NCI-H1436 treated with DMSO at 0.1 percent for 48 hours (cell line): Measurements from ENCODE around the gene ZDHHC5.
"Not testable (repeated sequence)": the region's sequence is repeated elsewhere in the genome, so short reads cannot be mapped to it uniquely, and the experiment has no call there.

Experiments used
- DNase-seq: peaks from one replicate; lab custom pipeline; 2025; lab: John Stamatoyannopoulos, UW

Gene ZDHHC5

DNA sequence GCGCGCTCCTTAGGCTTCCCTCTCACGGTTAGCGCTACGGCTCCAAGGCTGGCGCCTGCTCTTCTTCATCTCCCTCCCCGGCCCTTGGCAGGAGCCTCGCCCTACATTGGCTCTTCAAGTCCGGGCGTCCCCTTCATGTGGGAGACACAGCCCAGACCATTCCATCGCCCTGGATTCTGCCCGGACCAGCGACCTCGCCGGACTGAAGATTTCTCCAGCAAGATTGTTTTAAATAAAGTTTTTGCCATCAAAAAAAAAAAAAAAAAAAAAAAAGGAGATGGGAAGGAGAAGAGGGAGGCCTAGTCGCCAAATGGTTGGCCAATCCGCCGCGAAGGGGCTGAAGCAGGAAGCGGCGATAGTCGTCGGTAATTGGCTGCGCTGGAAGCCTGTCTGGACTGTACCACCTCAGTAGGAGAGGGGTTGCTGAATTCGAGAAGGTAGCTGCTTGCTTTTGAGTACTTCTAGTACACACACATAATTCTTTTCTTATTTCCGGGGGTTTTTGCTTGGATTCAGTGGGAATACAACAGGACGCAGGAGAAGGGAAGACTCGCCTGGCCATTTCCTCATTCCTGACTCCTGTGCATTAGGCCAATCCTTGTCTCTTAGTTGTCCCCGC lies 688 bp upstream of the ZDHHC5 start:
- DNase-seq = peak; percentile 98

GRCh38 chr11:57668434-57668782 lies 494 bp downstream of the ZDHHC5 start:
- DNase-seq = no peak

GRCh38 chr11:57674251-57674650 lies 6.3 kb downstream of the ZDHHC5 start:
- no peak for DNase-seq

- DNase-seq = no peak
Observed at GRCh38 chr11:57675176-57675941, 7.4 kb downstream of the ZDHHC5 start.

DNA sequence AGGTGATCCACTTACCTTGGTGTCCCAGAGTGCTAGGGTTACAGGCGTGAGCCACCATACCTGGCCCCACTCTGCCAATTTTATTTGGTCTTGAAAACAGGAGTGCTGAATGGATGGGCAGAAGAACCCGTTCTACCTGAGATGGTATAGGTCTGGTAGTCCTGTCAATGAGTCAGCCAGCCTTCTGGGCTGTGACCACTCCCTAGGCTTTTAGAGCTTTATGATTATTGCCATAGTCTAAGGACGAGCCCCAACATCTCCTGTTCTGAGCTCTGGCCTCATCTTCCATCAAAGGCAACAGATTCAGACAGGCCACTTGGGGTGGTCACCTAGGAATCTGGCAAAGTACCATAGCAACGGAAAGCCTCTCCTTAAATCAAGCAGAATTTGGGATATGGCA lies 11.5 kb downstream of the ZDHHC5 start:
- DNase-seq = no peak

- DNase-seq = no peak
Observed at GRCh38 chr11:57680552-57680874, 12.6 kb downstream of the ZDHHC5 start.

DNA sequence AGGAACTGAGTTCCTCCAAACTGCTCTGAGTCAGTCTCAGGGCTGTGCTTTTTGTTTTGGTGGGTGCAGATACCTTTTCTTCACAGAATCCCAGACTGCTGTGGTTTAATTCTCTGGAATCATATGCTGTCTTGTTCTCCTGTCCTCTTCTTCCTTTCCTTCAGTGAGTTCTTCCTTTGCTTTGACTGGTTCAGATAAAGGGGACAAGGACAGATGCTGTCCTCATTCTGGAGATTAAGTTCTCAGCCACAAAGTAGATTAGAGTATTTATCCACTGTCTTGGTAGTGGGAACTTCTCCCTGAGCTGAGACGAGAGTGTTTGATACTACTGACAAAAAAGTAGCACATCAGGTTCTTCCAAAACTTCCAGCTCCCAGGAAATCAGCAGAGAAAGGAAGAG lies 13.3 kb downstream of the ZDHHC5 start:
- no peak for DNase-seq

GRCh38 chr11:57690474-57690873 lies 22.6 kb downstream of the ZDHHC5 start:
- DNase-seq = not testable (repeated sequence)

GRCh38 chr11:57698843-57699365 lies 31.0 kb downstream of the ZDHHC5 start:
- no peak for DNase-seq

DNA sequence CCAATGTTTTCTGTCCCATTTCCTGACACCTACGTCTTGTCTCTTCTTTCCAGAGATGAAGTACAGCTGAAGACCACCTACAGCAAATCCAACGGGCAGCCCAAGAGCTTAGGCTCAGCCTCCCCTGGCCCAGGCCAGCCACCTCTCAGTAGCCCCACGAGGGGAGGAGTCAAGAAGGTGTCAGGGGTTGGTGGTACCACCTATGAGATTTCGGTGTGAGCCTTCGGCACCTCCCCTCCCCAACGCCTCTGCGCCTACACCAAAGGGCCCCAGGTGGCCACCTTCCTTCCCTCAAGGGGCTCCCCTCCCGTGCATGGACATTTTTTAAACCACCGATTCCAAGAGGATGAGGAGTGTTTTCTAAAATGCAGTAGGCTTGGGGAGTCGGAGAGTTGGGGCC lies 31.9 kb downstream of the ZDHHC5 start:
- no peak for DNase-seq

GRCh38 chr11:57700425-57700824 lies 32.5 kb downstream of the ZDHHC5 start:
- no peak for DNase-seq

DNA sequence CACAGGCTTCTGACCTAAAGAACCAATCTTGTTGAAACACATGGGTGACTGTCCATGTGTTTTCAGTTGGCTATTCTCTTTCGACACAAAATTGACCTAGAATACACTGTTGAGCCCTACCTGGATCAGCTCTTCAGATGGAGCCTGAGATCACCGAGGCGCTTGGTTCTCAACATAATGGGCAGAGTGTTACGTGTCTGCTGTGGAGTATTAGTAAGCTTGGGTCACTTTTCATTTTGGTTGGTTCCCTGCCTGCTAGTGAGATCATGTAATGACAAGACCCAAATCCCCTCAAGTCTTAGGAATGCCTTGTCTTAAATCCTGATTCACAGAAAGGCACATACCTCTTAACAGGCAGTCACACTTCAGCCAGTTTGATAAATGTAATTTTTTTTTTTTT lies 35.4 kb downstream of the ZDHHC5 start:
- DNase-seq = no peak

- DNase-seq = no peak
Observed at GRCh38 chr11:57704932-57705331, 37.0 kb downstream of the ZDHHC5 start.

- not testable (repeated sequence) for DNase-seq
Observed at GRCh38 chr11:57705432-57705831, 37.5 kb downstream of the ZDHHC5 start.

DNA sequence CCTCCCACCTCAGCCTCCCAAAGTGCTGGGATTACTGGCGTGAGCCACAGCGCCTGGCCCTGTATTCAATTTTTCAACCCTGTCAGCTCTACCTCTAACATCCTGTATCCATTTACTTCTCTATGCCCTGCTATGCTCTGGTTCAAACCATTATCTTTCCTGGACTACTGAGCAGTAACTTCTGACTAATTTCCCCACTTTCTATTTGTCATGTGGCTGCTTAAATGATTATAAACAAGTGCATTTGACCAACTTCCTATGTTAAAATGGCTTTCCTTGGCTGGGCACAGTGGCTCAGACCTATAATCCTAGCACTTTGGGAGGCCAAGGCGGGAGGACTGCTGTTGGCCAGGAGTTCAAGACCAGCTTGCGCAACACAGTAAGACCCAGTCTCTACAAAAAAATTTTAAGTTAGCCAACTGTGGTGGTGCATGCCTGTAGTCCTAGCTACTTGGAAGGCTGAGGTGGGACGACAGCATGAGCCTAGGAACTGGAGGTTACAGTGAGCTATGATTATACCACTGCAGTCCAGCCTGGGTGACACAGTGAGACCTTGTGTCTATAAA lies 42.0 kb downstream of the ZDHHC5 start:
- no peak for DNase-seq

DNA sequence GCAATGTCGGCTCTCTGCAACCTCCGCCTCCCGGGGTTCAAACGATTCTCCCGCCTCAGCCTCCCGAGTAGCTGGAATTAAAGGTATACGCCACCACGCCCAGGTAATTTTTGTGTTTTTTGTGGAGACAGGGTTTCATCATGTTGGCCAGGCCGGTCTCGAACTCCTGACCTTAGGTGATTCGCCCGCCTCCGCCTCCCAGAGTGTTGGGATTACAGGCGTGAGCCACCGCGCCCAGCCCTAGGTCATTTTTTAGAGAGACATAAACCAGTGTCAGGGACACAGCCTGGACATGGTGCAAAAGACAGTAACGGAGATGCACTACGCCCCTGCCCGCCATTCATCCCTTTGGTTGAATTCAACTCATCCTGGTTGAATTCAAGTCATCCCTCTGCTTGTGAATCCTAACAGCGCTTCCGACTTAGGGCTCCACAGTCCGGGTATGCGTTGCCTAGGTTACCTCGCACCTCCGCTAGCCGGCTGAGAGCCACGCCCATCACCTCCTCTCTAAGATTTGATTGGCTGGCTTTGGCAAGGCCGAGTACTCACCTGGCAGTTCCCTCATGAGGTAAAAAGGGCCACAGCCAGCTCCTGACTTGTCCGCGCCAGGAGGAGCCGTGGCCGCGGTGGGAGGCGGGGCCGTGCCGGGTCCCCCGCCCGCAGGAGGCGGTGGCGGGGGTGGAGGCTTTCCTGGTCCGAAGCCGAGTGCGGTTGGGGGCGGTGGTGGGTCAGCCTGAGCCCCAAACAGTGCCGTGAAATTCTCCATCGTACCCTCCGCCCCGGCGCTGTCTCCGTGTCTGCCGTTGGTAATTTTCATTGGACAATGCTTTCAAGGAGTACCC lies 43.7 kb downstream of the ZDHHC5 start, which contains the start of gene MED19:
MED19 (minus strand) TSS at position 802 of the 842 bp plus-strand sequence; CDS start at position 766, 36 bp downstream.
- peak; percentile 50 for DNase-seq

DNA sequence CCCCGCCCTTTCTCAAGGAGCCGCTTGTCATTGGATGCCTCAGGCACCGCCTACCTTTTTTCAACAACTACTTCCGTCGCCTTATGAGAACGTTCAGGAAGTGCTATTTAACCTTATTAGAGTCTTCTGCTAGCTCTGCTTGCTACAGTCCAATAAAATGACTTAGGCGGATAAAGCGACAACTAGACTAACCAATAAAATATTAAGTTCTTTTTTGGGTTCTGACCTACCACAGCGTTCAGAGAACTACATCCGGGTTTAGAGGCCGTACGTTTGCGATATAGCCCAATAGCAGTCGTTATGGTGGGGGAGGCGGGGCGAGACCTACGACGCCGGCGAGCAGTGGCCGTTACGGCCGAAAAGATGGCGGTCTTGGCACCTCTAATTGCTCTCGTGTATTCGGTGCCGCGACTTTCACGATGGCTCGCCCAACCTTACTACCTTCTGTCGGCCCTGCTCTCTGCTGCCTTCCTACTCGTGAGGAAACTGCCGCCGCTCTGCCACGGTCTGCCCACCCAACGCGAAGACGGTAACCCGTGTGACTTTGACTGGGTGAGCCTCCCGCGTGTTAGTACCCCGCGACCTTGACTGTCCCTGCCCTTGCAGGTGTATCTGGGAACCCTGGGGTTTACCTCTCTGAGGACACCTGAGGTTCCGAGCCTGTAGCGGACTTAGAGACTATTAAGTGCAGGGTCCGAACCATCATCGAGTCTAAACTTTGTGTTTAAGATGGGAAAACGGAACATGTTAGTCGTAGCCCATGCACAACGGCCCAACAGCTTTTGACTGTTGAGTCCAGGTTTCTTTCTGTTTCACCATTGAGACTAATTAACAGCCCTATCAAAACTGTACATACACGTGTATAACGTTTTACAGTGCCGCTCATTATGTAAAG lies 44.6 kb downstream of the ZDHHC5 start, which contains the start of gene TMX2:
TMX2 (plus strand) TSS at position 338 of the 895 bp plus-strand sequence; CDS start at position 364, 26 bp downstream.
- peak; percentile 100 for DNase-seq

GRCh38 chr11:57713835-57714234 lies 45.9 kb downstream of the ZDHHC5 start:
- no peak for DNase-seq

DNA sequence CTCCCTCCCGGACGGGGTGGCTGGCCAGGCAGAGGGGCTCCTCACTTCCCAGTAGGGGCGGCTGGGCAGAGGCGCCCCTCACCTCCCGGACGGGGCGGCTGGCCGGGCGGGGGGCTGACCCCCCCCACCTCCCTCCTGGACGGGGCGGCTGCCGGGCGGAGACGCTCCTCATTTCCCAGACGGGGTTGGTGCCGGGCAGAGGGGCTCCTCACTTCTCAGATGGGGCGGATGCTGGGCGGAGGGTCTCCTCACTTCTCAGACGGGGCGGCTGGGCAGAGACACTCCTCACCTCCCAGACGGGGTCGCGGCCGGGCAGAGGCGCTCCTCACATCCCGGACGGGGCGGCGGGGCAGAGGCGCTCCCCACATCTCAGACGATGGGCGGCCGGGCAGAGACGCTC lies 48.8 kb downstream of the ZDHHC5 start:
- DNase-seq = not testable (repeated sequence)

- DNase-seq = no peak
Observed at GRCh38 chr11:57727185-57727584, 59.3 kb downstream of the ZDHHC5 start.

DNA sequence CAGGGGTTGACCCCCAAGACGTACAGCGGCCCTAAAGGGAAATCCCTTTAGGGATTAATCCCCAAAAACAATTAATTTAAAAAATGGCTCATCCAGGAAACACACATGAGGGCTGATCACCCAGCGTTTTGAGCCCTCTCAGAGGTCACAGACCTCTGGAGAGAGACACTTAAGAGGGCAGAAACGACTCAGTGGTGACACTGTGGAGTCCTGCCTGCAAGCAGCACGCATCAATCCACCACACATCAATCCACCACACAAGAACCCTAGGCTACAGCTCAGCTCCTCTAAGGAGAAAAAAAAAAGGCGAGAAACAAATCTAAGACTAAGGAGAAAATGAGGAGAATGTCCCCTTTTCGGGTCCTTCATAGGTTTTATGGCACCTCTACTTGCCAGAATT lies 60.9 kb downstream of the ZDHHC5 start:
- no peak for DNase-seq
